ENCODE data around the gene KCP. TPM values are rescaled to one million over a fixed set of nuclear protein-coding genes. Genes with fewer than 3 reads are reported as not detected.

Gene KCP
- polyA plus RNA-seq, 1 donor: 21.6 TPM

DNA sequence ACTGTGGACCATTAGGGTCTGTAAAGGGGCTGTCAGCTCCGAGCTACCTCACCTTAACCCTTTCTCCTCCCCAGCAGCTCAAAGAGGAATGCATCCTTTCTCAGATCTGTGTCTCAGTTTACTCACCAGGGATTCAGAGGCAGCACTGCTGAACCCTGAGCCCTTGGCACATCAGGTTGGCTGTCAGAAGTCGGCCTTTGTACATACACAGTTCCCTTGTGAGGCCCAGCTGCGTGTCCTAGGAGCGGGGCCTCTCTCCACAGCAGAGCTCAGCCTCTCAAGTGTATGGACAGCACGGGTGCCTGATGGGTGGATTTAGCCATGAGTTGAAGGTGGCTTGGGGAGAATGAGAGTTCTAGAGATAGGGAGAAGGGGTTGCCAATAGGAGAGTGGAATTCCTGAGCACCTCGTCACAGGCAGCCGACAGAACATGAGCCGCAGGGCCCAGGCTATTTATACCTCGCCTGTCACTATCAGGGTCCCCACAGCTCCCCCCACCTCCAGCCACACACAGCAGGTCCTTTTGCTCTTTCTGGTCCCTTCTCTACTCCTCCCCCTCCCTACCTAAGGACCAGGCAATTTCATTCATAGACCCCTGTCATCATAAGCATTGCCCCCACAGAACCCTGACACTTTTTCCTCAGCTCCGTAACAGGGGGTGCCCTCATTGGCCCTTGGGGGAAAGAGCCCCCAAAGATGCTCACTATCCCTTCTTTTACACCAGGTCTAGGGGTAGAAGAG lies 82.4 kb downstream of the KCP start:
- no peak for DNase-seq

DNA sequence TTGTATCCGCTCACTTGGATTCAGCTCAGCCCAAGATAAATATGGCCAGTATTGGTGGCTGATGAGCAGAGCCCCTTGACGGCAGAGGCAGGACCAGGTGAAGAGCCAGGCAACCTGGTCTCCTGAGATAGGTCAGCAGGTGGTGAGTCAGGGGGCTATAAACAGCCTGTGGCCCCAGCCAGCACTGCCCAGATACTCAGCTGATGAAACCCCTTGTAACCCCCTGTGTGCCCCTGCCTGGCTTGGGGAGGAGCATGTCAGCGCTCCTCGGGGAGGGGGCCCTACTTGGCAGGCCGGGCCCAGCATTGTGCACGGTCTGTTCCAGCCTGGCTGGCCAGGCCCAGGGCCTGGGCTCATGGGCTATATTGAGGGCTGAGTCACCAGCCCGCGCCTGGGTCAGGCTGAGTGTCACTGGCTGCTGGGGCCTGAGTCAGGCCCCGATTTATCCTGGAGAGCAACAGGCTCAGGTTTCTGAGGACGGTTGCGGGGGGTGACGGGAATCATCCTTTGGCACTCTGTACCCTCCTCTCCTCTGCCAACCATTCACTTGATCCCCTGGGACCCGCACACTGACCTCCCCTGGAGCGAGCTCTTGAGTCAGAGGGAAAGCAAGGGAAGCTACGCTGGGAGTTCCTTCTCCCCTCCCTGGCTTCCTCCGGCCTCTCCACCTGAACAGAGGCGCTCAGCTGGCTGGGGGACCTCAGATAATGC lies 83.1 kb downstream of the KCP start:
- DNase-seq: no peak

GRCh38 chr7:128826916-128827247 lies 83.6 kb downstream of the KCP start:
- DNase-seq: no peak

Other genes starting within 250 kb of the KCP start
- gene GARIN1A, start 238.4 kb downstream of the KCP start, polyA plus RNA-seq (ENCODE audit: insufficient read length): 4.2 TPM
- gene CALU, start 171.3 kb downstream of the KCP start, polyA plus RNA-seq (ENCODE audit: insufficient read length): 206 TPM
- 2.2 TPM for gene OPN1SW, start 134.9 kb downstream of the KCP start, polyA plus RNA-seq (ENCODE audit: insufficient read length)
- 26.3 TPM for gene CCDC136, start 118.7 kb downstream of the KCP start, polyA plus RNA-seq (ENCODE audit: insufficient read length)
- gene FLNC, start 80.3 kb downstream of the KCP start, polyA plus RNA-seq (ENCODE audit: insufficient read length): 14.9 TPM
- gene ATP6V1F, start 47.9 kb downstream of the KCP start, polyA plus RNA-seq (ENCODE audit: insufficient read length): 199 TPM
- gene IRF5, start 27.2 kb upstream of the KCP start, polyA plus RNA-seq (ENCODE audit: insufficient read length): 8.3 TPM
- gene TNPO3, start 144.4 kb upstream of the KCP start, polyA plus RNA-seq (ENCODE audit: insufficient read length): 52.1 TPM
- gene TSPAN33, start 234.0 kb upstream of the KCP start, polyA plus RNA-seq (ENCODE audit: insufficient read length): 61.0 TPM